GM19023 (cell line): ENCODE data around the gene BTRC.

Experiments
- ATAC-seq: cut with Tn5 transposase; IDR thresholded peaks from one replicate; pipeline ENCODE4 v1.9.1; 2021; ENCODE audit warnings: mild to moderate bottlenecking, moderate library complexity; ENCODE audit not compliant: unreplicated experiment

The BTRC gene

GRCh38 chr10:101513733-101514132 is 159.8 kb downstream of the BTRC start:
- no peak for ATAC-seq

GRCh38 chr10:101525848-101526247 is 171.9 kb downstream of the BTRC start:
- ATAC-seq: no peak

GRCh38 chr10:101529207-101529606 is 175.2 kb downstream of the BTRC start:
- ATAC-seq: no peak

- no peak for ATAC-seq
Observed at GRCh38 chr10:101529725-101530553, 176.0 kb downstream of the BTRC start.

GRCh38 chr10:101535949-101536348 is 182.0 kb downstream of the BTRC start:
- ATAC-seq: no peak

GRCh38 chr10:101536800-101537199 is 182.8 kb downstream of the BTRC start:
- ATAC-seq: no peak

- ATAC-seq: no peak
Observed at GRCh38 chr10:101538446-101538845, 184.5 kb downstream of the BTRC start.

- ATAC-seq: no peak
Observed at GRCh38 chr10:101545898-101546297, 191.9 kb downstream of the BTRC start.

GRCh38 chr10:101550965-101551364 is 197.0 kb downstream of the BTRC start:
- no peak for ATAC-seq

- no peak for ATAC-seq
Observed at GRCh38 chr10:101552442-101552841, 198.5 kb downstream of the BTRC start.

GRCh38 chr10:101557541-101557940 is 203.6 kb downstream of the BTRC start:
- ATAC-seq: no peak

GRCh38 chr10:101558204-101558603 is 204.2 kb downstream of the BTRC start:
- ATAC-seq: no peak

GRCh38 chr10:101558671-101559595 is 205.0 kb downstream of the BTRC start:
- no peak for ATAC-seq

GRCh38 chr10:101559596-101560297 is 205.8 kb downstream of the BTRC start:
- no peak for ATAC-seq

GRCh38 chr10:101560298-101561067 is 206.5 kb downstream of the BTRC start:
- ATAC-seq: no peak

GRCh38 chr10:101561068-101561915 is 207.3 kb downstream of the BTRC start:
- no peak for ATAC-seq

GRCh38 chr10:101562231-101562630 is 208.3 kb downstream of the BTRC start:
- ATAC-seq: no peak

- no peak for ATAC-seq
Observed at GRCh38 chr10:101563007-101563406, 209.0 kb downstream of the BTRC start.

GRCh38 chr10:101563497-101564040 is 209.6 kb downstream of the BTRC start:
- no peak for ATAC-seq
